Jurkat, Clone E6-1 (cell line): ENCODE data around the gene TMEM141.
"Not testable (repeated sequence)": the region's sequence is repeated elsewhere in the genome, so short reads cannot be mapped to it uniquely, and the experiment has no call there.

Experiments used
- DNase-seq: peaks from one replicate; pipeline ENCODE4 v3.0.0-alpha.2; 2011; ENCODE audit warnings: low read depth, low spot score
- H3K4me3 ChIP-seq: 2 replicates; pipeline ENCODE4 v1.5.1; 2011; ENCODE audit warnings: mild to moderate bottlenecking, low read length, control low read depth, moderate library complexity

TMEM141 gene

GRCh38 chr9:136839229-136840139 lies 48.3 kb downstream of the TMEM141 start:
- DNase-seq, result no peak
- no peak overlapping the region for H3K4me3 ChIP-seq

GRCh38 chr9:136840140-136840876 lies 49.2 kb downstream of the TMEM141 start:
- DNase-seq, result no peak
- H3K4me3 ChIP-seq, result no peak overlapping the region

DNA sequence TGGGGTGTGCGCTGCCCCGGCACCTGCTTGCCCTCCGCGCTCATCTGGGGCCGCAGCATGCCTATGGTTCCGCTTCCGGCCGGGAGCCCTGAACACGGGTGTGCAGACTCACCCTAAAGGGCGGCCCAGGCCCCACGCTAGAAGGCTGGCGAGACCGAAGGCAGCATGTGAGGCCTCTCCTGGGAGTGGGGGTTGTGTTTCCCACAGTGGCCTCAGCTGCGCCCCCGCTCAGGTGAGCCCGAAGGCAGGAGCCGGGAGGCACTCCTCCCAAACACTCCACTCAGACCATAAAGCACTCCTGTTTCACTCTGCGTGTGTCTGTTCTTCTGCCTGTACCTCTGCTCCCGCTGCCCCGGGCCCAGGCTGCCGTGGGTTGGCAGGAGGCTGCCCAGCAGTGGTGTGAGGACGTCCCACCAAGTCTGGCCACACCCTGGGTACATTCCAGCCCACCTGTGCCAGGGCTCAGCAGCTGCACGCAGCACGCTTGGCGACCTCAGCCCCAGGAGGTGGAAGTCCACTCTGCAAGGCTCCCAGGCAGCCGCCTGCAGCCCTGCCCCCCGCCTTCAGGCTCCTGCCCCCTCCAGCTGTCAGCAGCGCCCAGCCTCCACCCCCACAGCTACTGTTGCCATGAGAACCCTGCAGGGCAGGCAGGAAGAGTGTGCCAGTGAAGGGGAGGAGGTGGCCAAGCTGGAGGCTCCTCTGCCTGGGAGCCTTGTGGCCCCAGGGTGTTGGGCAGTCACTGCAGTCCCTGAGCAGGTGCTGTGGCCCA lies 49.9 kb downstream of the TMEM141 start:
- H3K4me3 ChIP-seq, result no peak overlapping the region

DNA sequence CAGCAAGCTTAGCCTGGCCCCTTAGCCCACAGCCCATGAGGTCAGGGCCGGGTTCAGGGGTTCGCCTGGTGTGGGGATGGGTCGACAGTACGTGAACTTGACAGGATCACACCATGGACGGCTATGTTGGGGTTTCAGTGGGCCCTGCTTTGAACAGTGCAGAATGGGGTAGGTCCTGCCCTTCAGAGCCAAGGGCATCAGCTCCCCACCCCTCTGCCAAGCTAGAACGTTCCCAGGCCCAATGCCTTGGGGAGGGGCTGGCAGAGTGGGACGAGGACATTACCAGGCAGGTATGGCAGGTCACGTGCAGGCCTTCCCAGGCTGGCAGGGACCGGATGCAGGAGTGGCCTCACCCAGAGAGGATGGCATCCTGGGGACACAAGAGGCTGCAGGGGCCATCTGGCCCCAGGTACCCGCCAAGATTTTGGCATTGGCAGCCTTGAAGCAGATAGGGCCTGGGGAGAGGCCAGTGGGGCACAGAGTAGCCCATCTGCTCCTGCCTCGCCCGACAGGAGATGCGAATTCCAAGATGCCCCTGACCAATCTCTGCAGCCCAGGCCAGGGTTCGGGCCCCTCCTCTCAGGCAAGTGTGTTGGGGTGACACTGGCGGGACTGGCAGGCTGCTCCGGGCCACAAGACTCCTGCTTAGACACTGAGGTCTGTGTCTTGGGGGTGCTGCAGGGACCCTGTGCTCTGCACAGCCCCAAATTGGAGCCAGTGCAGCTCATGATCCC lies 50.7 kb downstream of the TMEM141 start:
- not testable (repeated sequence) for DNase-seq, H3K4me3 ChIP-seq

More for the DNA sequence above, 49.9 kb downstream of the TMEM141 start:
- DNase-seq, result peak; percentile 32

DNA sequence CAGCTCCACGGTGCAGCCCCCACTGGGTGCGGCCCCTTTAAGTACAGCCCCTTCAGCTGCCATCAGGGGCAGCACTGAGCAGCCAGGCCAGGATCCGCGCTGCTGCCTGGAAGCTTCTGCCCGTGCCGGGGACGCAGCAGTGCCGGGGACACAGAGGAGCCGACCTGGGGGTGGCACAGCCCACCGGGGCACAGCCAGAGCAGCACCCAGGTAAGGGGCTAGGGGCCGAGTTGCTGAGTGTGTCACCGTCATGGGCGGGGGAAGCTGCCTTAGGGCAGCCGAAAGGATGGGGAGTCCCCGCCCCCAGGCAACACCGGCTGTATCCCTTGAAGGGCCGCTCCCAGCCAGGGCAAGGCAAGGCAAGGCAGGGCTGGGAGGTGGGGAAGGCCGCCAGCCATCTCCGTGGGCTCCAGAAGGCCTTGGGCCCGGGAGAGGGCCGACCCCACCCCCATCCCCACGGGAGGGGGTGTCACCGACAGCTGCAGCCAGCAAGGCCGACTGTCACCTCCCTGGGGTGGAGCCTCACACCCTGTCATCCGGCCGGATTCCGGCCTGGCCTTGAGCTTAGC lies 51.3 kb downstream of the TMEM141 start, which contains the start of gene AJM1:
TSS of gene AJM1 (plus strand) at position 99 of the 569 bp plus-strand sequence. CDS start 1,937 bp downstream, outside the sequence.
- peak within 1 kb of the TSS; percentile 49 for H3K4me3 ChIP-seq
- peak; percentile 70 for DNase-seq
